ENCODE results near the gene RPL10A. TPM values are rescaled to one million over a fixed set of nuclear protein-coding genes. Genes with fewer than 3 reads are reported as not detected.

RPL10A gene
- total and polyA plus RNA-seq, 2 of the 13 experiments (the other 11 are each of a cell fraction or from before 2014, with no cell fraction given) = 1,854 to 2,726 TPM

GRCh38 chr6:35428421-35429149 lies 39.6 kb upstream of the RPL10A start (continued):
- 0 out of 2 replicates have a peak, but pooled peaks have one; percentile 41 for TF ChIP-seq MYPOP (CRISPR knock-in tag; IDR thresholded peaks at IDR 0.05)
- TF ChIP-seq ZBTB7B (CRISPR knock-in tag; IDR thresholded peaks at IDR 0.05) = peak; percentile 62; the same call in 1 of the 2 replicates
- no peak for TF ChIP-seq ATM (IDR thresholded peaks at IDR 0.05; ENCODE audit: borderline replicate concordance)
- TF ChIP-seq, protein P1, sequence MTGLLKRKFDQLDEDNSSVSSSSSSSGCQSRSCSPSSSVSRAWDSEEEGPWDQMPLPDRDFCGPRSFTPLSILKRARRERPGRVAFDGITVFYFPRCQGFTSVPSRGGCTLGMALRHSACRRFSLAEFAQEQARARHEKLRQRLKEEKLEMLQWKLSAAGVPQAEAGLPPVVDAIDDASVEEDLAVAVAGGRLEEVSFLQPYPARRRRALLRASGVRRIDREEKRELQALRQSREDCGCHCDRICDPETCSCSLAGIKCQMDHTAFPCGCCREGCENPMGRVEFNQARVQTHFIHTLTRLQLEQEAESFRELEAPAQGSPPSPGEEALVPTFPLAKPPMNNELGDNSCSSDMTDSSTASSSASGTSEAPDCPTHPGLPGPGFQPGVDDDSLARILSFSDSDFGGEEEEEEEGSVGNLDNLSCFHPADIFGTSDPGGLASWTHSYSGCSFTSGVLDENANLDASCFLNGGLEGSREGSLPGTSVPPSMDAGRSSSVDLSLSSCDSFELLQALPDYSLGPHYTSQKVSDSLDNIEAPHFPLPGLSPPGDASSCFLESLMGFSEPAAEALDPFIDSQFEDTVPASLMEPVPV (CRISPR knock-in tag; IDR thresholded peaks at IDR 0.05) = 0 out of 2 replicates have a peak, but pooled peaks have one; percentile 27
- peak; percentile 56; the same call in 1 of the 2 replicates for TF ChIP-seq CREM (IDR thresholded peaks at IDR 0.05)
- TF ChIP-seq CREM (CRISPR knock-in tag; IDR thresholded peaks at IDR 0.05) = no peak
- no peak for TF ChIP-seq ZBTB14 (CRISPR knock-in tag; IDR thresholded peaks at IDR 0.05)
- TF ChIP-seq MTF2 (CRISPR knock-in tag; IDR thresholded peaks at IDR 0.05; ENCODE audit: borderline replicate concordance) = no peak
- TF ChIP-seq, protein P2, sequence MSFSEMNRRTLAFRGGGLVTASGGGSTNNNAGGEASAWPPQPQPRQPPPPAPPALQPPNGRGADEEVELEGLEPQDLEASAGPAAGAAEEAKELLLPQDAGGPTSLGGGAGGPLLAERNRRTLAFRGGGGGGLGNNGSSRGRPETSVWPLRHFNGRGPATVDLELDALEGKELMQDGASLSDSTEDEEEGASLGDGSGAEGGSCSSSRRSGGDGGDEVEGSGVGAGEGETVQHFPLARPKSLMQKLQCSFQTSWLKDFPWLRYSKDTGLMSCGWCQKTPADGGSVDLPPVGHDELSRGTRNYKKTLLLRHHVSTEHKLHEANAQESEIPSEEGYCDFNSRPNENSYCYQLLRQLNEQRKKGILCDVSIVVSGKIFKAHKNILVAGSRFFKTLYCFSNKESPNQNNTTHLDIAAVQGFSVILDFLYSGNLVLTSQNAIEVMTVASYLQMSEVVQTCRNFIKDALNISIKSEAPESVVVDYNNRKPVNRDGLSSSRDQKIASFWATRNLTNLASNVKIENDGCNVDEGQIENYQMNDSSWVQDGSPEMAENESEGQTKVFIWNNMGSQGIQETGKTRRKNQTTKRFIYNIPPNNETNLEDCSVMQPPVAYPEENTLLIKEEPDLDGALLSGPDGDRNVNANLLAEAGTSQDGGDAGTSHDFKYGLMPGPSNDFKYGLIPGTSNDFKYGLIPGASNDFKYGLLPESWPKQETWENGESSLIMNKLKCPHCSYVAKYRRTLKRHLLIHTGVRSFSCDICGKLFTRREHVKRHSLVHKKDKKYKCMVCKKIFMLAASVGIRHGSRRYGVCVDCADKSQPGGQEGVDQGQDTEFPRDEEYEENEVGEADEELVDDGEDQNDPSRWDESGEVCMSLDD (CRISPR knock-in tag; IDR thresholded peaks at IDR 0.05; ENCODE audit: borderline replicate concordance) = no peak
- TF ChIP-seq ZNF792 (CRISPR knock-in tag; IDR thresholded peaks at IDR 0.05) = no peak
- no peak for TF ChIP-seq MLLT10 (CRISPR knock-in tag; IDR thresholded peaks at IDR 0.05)
- peak; percentile 80 for TF ChIP-seq FOXP4 (CRISPR knock-in tag; IDR thresholded peaks at IDR 0.05)
- TF ChIP-seq SALL1 (CRISPR knock-in tag; IDR thresholded peaks at IDR 0.05) = peak; percentile 82
- no peak for TF ChIP-seq ZNF724P (CRISPR knock-in tag; IDR thresholded peaks at IDR 0.05; ENCODE audit: borderline replicate concordance)
- TF ChIP-seq, protein P3, sequence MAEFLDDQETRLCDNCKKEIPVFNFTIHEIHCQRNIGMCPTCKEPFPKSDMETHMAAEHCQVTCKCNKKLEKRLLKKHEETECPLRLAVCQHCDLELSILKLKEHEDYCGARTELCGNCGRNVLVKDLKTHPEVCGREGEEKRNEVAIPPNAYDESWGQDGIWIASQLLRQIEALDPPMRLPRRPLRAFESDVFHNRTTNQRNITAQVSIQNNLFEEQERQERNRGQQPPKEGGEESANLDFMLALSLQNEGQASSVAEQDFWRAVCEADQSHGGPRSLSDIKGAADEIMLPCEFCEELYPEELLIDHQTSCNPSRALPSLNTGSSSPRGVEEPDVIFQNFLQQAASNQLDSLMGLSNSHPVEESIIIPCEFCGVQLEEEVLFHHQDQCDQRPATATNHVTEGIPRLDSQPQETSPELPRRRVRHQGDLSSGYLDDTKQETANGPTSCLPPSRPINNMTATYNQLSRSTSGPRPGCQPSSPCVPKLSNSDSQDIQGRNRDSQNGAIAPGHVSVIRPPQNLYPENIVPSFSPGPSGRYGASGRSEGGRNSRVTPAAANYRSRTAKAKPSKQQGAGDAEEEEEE (CRISPR knock-in tag; IDR thresholded peaks at IDR 0.05; ENCODE audit: borderline replicate concordance) = no peak
- TF ChIP-seq ZNF737 (CRISPR knock-in tag; IDR thresholded peaks at IDR 0.05; ENCODE audit: borderline replicate concordance) = no peak
- 0 out of 2 replicates have a peak, but pooled peaks have one; percentile 48 for TF ChIP-seq ZNF543 (CRISPR knock-in tag; IDR thresholded peaks at IDR 0.05)
- TF ChIP-seq ZNF788 (CRISPR knock-in tag; IDR thresholded peaks at IDR 0.05; ENCODE audit: borderline replicate concordance) = no peak
- TF ChIP-seq ZC3H4 (CRISPR knock-in tag; IDR thresholded peaks at IDR 0.05; ENCODE audit: borderline replicate concordance) = no peak
